IMR-90 (cell line): Measurements from ENCODE around the gene PRKCA. TPM values are rescaled to one million over a fixed set of nuclear protein-coding genes. Genes with fewer than 3 reads are reported as not detected.

Experiments
- ATAC-seq: fragments of 200-7000 bp; cut with Tn5 transposase; 2 replicates; pipeline ENCODE4 v1.9.1; 2020; ENCODE audit warnings: low read depth, mild to moderate bottlenecking, moderate library complexity
- BruUV-seq: library from RNA; stranded (reverse); fragments of 400-500 nt; replicated peaks from 2 replicates; lab custom pipeline; 2021; lab: Mats Ljungman, UMichigan
- CTCF ChIA-PET: fragments of 300-600 bp; formaldehyde crosslinking; extraction: SDS; loops from one replicate; lab custom pipeline; 2021; ENCODE audit warnings: antibody characterized with exemption; lab: Yijun Ruan, JAX
- POLR2A ChIA-PET: fragments of 300-600 bp; sonication (Branson Sonifier 250); formaldehyde crosslinking; loops from one replicate; lab custom pipeline; 2022; ENCODE audit warnings: antibody characterized with exemption; ENCODE audit not compliant: unreplicated experiment; lab: Charles Lee
- DNase-seq: peaks from one replicate; pipeline ENCODE4 v3.0.0; 2013
- H2AFZ ChIP-seq: replicated peaks from 2 replicates; pipeline ENCODE3; 2013; ENCODE audit warnings: low read length, mild to moderate bottlenecking; ENCODE audit not compliant: poor library complexity
- H2AK5ac ChIP-seq: 2 replicates; pipeline ENCODE4 v1.6.1; 2013; ENCODE audit warnings: low read depth, low read length, inconsistent platforms
- H2AK9ac ChIP-seq: replicated peaks from 2 replicates; pipeline ENCODE3; 2013; ENCODE audit warnings: mild to moderate bottlenecking, low read depth, low read length, moderate library complexity; ENCODE audit not compliant: poor library complexity
- H2BK120ac ChIP-seq: 2 replicates; pipeline ENCODE4 v1.6.1; 2013; ENCODE audit warnings: low read depth, low read length, inconsistent platforms
- H2BK15ac ChIP-seq: 3 replicates; pipeline ENCODE4 v1.6.1; 2013; ENCODE audit warnings: low read depth, low read length, inconsistent platforms
- H2BK20ac ChIP-seq: 2 replicates; pipeline ENCODE4 v1.6.1; 2013; ENCODE audit warnings: low read depth, mild to moderate bottlenecking, inconsistent platforms, low read length, moderate library complexity
- H2BK5ac ChIP-seq: 2 replicates; pipeline ENCODE4 v1.6.1; 2013; ENCODE audit warnings: mild to moderate bottlenecking, low read depth, low read length, inconsistent platforms; ENCODE audit not compliant: poor library complexity, severe bottlenecking
- H3K14ac ChIP-seq: replicated peaks from 2 replicates; pipeline ENCODE4 v1.6.1; 2013; ENCODE audit warnings: low read depth, low read length, inconsistent platforms
- H3K18ac ChIP-seq: 2 replicates; pipeline ENCODE4 v1.6.1; 2013; ENCODE audit warnings: low read depth, low read length, control low read depth
- H3K23ac ChIP-seq: 2 replicates; pipeline ENCODE4 v1.6.1; 2013; ENCODE audit warnings: low read depth, low read length, inconsistent platforms
- H3K27ac ChIP-seq: 2 replicates; pipeline ENCODE4 v1.5.1; 2013; ENCODE audit warnings: mild to moderate bottlenecking, control low read depth, low read length; ENCODE audit not compliant: insufficient read depth
- H3K27me3 ChIP-seq: 2 replicates; pipeline ENCODE4 v1.6.1; 2013; ENCODE audit warnings: low read length; ENCODE audit not compliant: control insufficient read depth, insufficient read depth
- H3K36me3 ChIP-seq: 2 replicates; pipeline ENCODE4 v1.6.1; 2013; ENCODE audit warnings: low read length, mixed read lengths; ENCODE audit not compliant: control insufficient read depth, insufficient read depth
- H3K4ac ChIP-seq: 2 replicates; pipeline ENCODE4 v1.6.1; 2013; ENCODE audit warnings: low read depth, low read length, inconsistent platforms
- H3K4me1 ChIP-seq: 2 replicates; pipeline ENCODE4 v1.6.1; 2013; ENCODE audit warnings: low read length, mixed read lengths; ENCODE audit not compliant: control insufficient read depth, insufficient read depth
- H3K4me2 ChIP-seq: 2 replicates; pipeline ENCODE4 v1.6.1; 2013; ENCODE audit warnings: low read depth, mild to moderate bottlenecking, control low read depth, low read length, moderate library complexity
- H3K4me3 ChIP-seq: 2 replicates; pipeline ENCODE4 v1.5.1; 2013; ENCODE audit warnings: low read depth, mild to moderate bottlenecking, control low read depth, low read length, moderate library complexity; ENCODE audit not compliant: insufficient read depth
- H3K56ac ChIP-seq: 2 replicates; pipeline ENCODE4 v1.6.1; 2013; ENCODE audit warnings: low read length, inconsistent platforms; ENCODE audit not compliant: insufficient read depth; ENCODE audit errors: extremely low read depth
- H3K79me1 ChIP-seq, 2 experiments: 2 replicates each; pipeline ENCODE4 v1.6.1; 2013; ENCODE audit warnings: low read length in 2 of 2, inconsistent platforms in 1 of 2, low read depth in 1 of 2
- H3K9ac ChIP-seq: 2 replicates; pipeline ENCODE4 v1.6.1; 2013; ENCODE audit warnings: low read depth, low read length, control low read depth
- H3K9me1 ChIP-seq: 2 replicates; pipeline ENCODE4 v1.6.1; 2013; ENCODE audit warnings: low read length, inconsistent platforms; ENCODE audit not compliant: insufficient read depth
- H3K9me3 ChIP-seq: 2 replicates; pipeline ENCODE4 v1.6.1; 2013; ENCODE audit warnings: low read length; ENCODE audit not compliant: control insufficient read depth, insufficient read depth
- H4K20me1 ChIP-seq: 2 replicates; pipeline ENCODE4 v1.6.1; 2013; ENCODE audit warnings: low read length, inconsistent platforms; ENCODE audit not compliant: insufficient read depth
- H4K5ac ChIP-seq: 2 replicates; pipeline ENCODE4 v1.6.1; 2013; ENCODE audit warnings: mild to moderate bottlenecking, low read depth, low read length, control low read depth
- H4K8ac ChIP-seq, 2 experiments: 2 replicates each; pipeline ENCODE4 v1.6.1; 2013; ENCODE audit warnings: low read depth in 2 of 2, low read length in 2 of 2, control low read depth in 1 of 2, inconsistent platforms in 1 of 2
- H4K91ac ChIP-seq: 2 replicates; pipeline ENCODE4 v1.6.1; 2013; ENCODE audit warnings: low read depth, low read length, inconsistent platforms; ENCODE audit not compliant: insufficient read depth
- BHLHE40 ChIP-seq: fragments of 150-350 bp; IDR thresholded peaks from 2 replicates; pipeline ENCODE4 v1.6.1; 2016; ENCODE audit warnings: mild to moderate bottlenecking, low read depth, low read length
- MAFK ChIP-seq: IDR thresholded peaks from 2 replicates; pipeline ENCODE4 v1.6.1; 2012; ENCODE audit warnings: low read depth, low read length, improper control_type of control experiment
- WGBS, 2 experiments: methylation state at CpG; one replicate each; pipeline versions ENCODE4 v1.1.5 to v1.1.7; 2013; ENCODE audit warnings: missing lambda C conversion rate in 2 of 2; ENCODE audit not compliant: insufficient read length in 1 of 2; ENCODE audit errors: extremely low coverage in 2 of 2; 5-methylcytosine and 5-hydroxymethylcytosine counted together
- dilution Hi-C: fragments of 300-500 bp; cut with HindIII; formaldehyde crosslinking; loops from one replicate; pipeline ENCODE4 v1.14.3; 2018; ENCODE audit warnings: low sequenced_read_pairs; ENCODE audit not compliant: unreplicated experiment
- in situ Hi-C: fragments of 300-500 bp; cut with MboI; formaldehyde crosslinking; loops from 3 replicates; pipeline ENCODE4 v1.14.3; 2019; ENCODE audit warnings: low sequenced_read_pairs, inconsistent platforms, mixed read lengths
- intact Hi-C: fragments of 100-400 bp; cut with micrococcal nuclease; formaldehyde crosslinking; loops from 2 replicates; pipeline ENCODE4 v1.10.0; 2022
- polyA plus RNA-seq, 3 experiments: library from polyadenylated mRNA; depleted of rRNA; stranded (reverse); fragments of >200 nt; gene quantifications; 2 replicates each; pipeline ENCODE4 v1.2.3, GENCODE V29; 2012; ENCODE audit warnings: low replicate concordance in 1 of 3
- total RNA-seq: library from RNA; depleted of rRNA; stranded (reverse); fragments of >200 nt; gene quantifications from 2 replicates; pipeline ENCODE4 v1.2.3, GENCODE V29; 2012

The PRKCA gene
- total and polyA plus RNA-seq, 2 of the 4 experiments (the other 2 are of a cell fraction), result 31.0 to 46.0 TPM

GRCh38 chr17:66495035-66495434 is 192.6 kb downstream of the PRKCA start:
- Histone ChIP-seq H3K56ac (no peak overlapping the region), H3K36me3 (peaks cover 4% of the 10 kb centered on the region; the same call in 1 of the 2 replicates), H3K27ac (no peak overlapping the region), H4K91ac (no peak overlapping the region), H4K8ac (0 out of 4 replicates have a peak overlapping the region, but pooled peaks of 1 of the 2 experiments have one; percentile 5), H2AFZ (no peak overlapping the region), H2BK120ac (0 out of 2 replicates have a peak overlapping the region, but pooled peaks have one; percentile 36), H3K79me1 (peaks cover 45 to 83% of the 10 kb centered on the region in 2 experiments), H3K4me2 (no peak overlapping the region), H2AK5ac (peak overlapping the region; percentile 80; the same call in 1 of the 2 replicates), H4K20me1 (peaks cover 14% of the 10 kb centered on the region; the same call in 1 of the 2 replicates), H3K27me3 (no peaks in the 10 kb centered on the region), H3K4ac (peak overlapping the region; percentile 49; the same call in 1 of the 2 replicates), H2BK20ac (no peak overlapping the region), H3K4me1 (peaks cover 17% of the 10 kb centered on the region), H3K9me3 (no peaks in the 10 kb centered on the region), H3K4me3 (no peak overlapping the region), H2BK15ac (peak overlapping the region; percentile 43; the same call in 1 of the 3 replicates), H4K5ac (no peak overlapping the region), H3K23ac (no peak overlapping the region), H2AK9ac (no peak overlapping the region), H3K9me1 (peaks cover 25% of the 10 kb centered on the region), H3K9ac (no peak overlapping the region), H3K18ac (no peak overlapping the region), H3K14ac (0 out of 2 replicates have a peak overlapping the region, but pooled peaks have one; percentile 39), H2BK5ac (peak overlapping the region; percentile 57)
- dilution Hi-C loops (no loop called here), intact Hi-C loops (no loop called here), in situ Hi-C loops (no loop called here)
- ATAC-seq, result no peak
- WGBS, 2 experiments, result no CpG with 5 or more reads among the region's 2 CpGs
- no peak for DNase-seq
- BruUV-seq, result no TSS peak
- CTCF ChIA-PET, result interaction anchor here (1.0 to 1.8 kb wide), 2 partner anchors 13 to 72 kb away, joined by 3 to 4 read pairs; no protein-coding TSS in a partner anchor
- POLR2A ChIA-PET, result no interaction called here
- TF ChIP-seq MAFK (peak; percentile 46; the same call in 1 of the 2 replicates), BHLHE40 (no peak)
